Heart left ventricle (tissue), 16 donors: ENCODE data around the gene DCDC1. TPM values are rescaled to one million over a fixed set of nuclear protein-coding genes. Genes with fewer than 3 reads are reported as not detected.

ENCODE experiments used
- ATAC-seq, 4 donors: fragments of 200-7000 bp; cut with Tn5 transposase; one replicate each; pipeline ENCODE4 v1.9.1; 2020 to 2022; ENCODE audit warnings: moderate library complexity in 4 of 4, mild to moderate bottlenecking in 3 of 4, moderate number of reproducible peaks in 1 of 4
- DNase-seq, 5 donors: peaks; one replicate each; pipeline ENCODE4 v3.0.0-alpha.2; 2020
- H3K27ac ChIP-seq, 12 donors: fragments of 200-600 bp; sonication (generic) in 4 of 12; one replicate each; pipeline versions ENCODE4 v1.5.0 to v1.8.0; 2016 to 2022; ENCODE audit warnings: mild to moderate bottlenecking in 2 of 12
- H3K27me3 ChIP-seq, 9 donors: fragments of 200-600 bp; sonication (generic) in 2 of 9; one replicate each; pipeline versions ENCODE4 v1.5.1 to v1.8.0; 2016 to 2022; ENCODE audit warnings: mild to moderate bottlenecking in 3 of 9
- H3K36me3 ChIP-seq, 9 donors: fragments of 200-600 bp; sonication (generic) in 2 of 9; one replicate each; pipeline versions ENCODE4 v1.5.0 to v1.8.0; 2018 to 2022; ENCODE audit warnings: mild to moderate bottlenecking in 2 of 9
- H3K4me1 ChIP-seq, 12 donors: fragments of 200-600 bp; sonication (generic) in 4 of 12; one replicate each; pipeline versions ENCODE4 v1.5.0 to v1.8.0; 2016 to 2022; ENCODE audit warnings: mild to moderate bottlenecking in 3 of 12
- H3K4me3 ChIP-seq, 12 donors: fragments of 200-600 bp; sonication (generic) in 4 of 12; one replicate each; pipeline versions ENCODE4 v1.5.0 to v1.8.0; 2017 to 2022; ENCODE audit warnings: mild to moderate bottlenecking in 9 of 12, moderate library complexity in 4 of 12
- H3K9me3 ChIP-seq, 12 donors: fragments of 200-600 bp; sonication (generic) in 4 of 12; one replicate each; pipeline versions ENCODE4 v1.5.0 to v1.8.0; 2016 to 2022; ENCODE audit warnings: mild to moderate bottlenecking in 1 of 12
- POLR2A ChIP-seq, 2 donors: fragments of 450-650 bp; IDR thresholded peaks; one replicate each; pipeline ENCODE4 v1.6.1; 2017; ENCODE audit warnings: antibody characterized with exemption in 2 of 2, mild to moderate bottlenecking in 2 of 2, moderate library complexity in 2 of 2
- WGBS, 4 donors: extraction: QIAGEN DNeasy Blood & Tissue Kit in 2 of 4; methylation state at CpG; one replicate each; pipeline versions ENCODE4 v1.1.5 to v1.1.7; 2013 to 2018; 5-methylcytosine and 5-hydroxymethylcytosine counted together
- intact Hi-C, 10 donors: fragments of 100-400 bp; cut with DNase I; formaldehyde crosslinking; loops; one replicate each; pipeline versions ENCODE4 v1.11.1 to v1.14.2; 2022
- polyA plus RNA-seq, 2 donors: library from polyadenylated mRNA; stranded (reverse); fragments of 200-250 nt; gene quantifications; one replicate each; pipeline ENCODE4 v1.2.3, GENCODE V29; 2013
- total RNA-seq, 9 donors: library from RNA; depleted of rRNA in 2 of 9; stranded (reverse); fragments of >200 nt in 2 of 9; fragmentation: NEBNext Ultra II Directional in 3 of 9; extraction: Animal tissue kit (Norgen Biotek cat#: 25700) in 3 of 9; gene quantifications; one replicate each; pipeline versions ENCODE4 v1.1.0 to v1.2.4, GENCODE V29; 2016 to 2023
- TF ChIP-seq, protein P1 (sequence below), 12 donors: fragments of 200-600 bp; sonication (generic) in 4 of 12; IDR thresholded peaks; one replicate each; pipeline versions ENCODE4 v1.5.0 to v1.8.0; 2018 to 2022; ENCODE audit warnings: antibody characterized with exemption in 12 of 12, mild to moderate bottlenecking in 5 of 12
- donor health status: ischemic (EF 13 %, LVEDD 7.1; RV severe dilation, severe dysfunction).
- donor health status: healthy with polysubstance abuse.
- donor health status: DM: no; HTN: yes; CAD: no.
- donor health status: DM: no; HTN: no; CAD: no.
- donor health status: ischemic (EF 25% LVEDD 6.9; RV normal size, moderate dysfunction).
- donor health status: ischemic (EF 25% LVEDD 5.7; RV mildly dilated, moderate dysfunction).
- donor health status: healthy.
- donor health status: DM: yes; HTN: yes; CAD: no.
- donor health status: ischemic (EF 35%, LVEDD 5.7; RV mildly dilated, moderate dysfunction).
- donor health status: nonischemic (EF 11% LVEDD 7.7; RV severe dilation, severe dysfunction).
- donor health status: DM: yes; HTN: yes; CAD: no.
- donor health status: PGD.
- donor health status: ischemic (EF 29% LVEDD 5.4; RV normal size, mild dysfunction).
- donor health status: nonischemic (EF 23%, LVEDD 6.1; RV moderate dilation, normal function).

DCDC1 gene
- total and polyA plus RNA-seq, 11 donors: 0.07 to 1.0 (median 0.12) TPM; not detected in 7

DNA sequence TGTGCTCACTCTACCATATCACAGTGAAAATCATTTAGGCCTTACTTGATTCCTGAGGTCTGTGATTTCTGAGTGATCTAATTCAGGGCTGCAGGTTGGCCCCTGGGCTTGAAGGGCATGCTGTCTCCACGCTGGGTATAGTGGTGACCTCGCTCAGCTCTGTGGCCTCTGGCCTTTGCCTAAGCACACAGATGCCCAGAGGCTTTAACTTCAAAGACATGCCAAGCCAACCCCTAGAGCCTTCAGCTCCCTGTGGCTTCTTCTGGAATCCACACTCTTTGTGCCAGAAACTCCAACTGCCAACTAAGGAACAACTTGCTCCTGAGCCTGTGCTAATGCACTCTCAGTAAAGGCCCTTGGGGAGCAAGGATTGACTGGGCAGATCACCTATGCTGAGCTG is 550.8 kb downstream of the DCDC1 start:
- WGBS, 4 donors: 90 to 100% (median 96%) methylated on average over 1 to 2 of the region's 2 CpGs
- H3K4me3 ChIP-seq: no peak overlapping the region
- intact Hi-C loops: no loop called here
- DNase-seq (no peak), ATAC-seq (no peak)
- H3K9me3 ChIP-seq: no peaks in the 10 kb centered on the region
- H3K27ac ChIP-seq: no peak overlapping the region
- H3K27me3 ChIP-seq: peaks cover 0 to 3% (median 0%) of the 10 kb centered on the region in 9 donors
- H3K36me3 ChIP-seq: no peaks in the 10 kb centered on the region
- TF ChIP-seq, protein P1, sequence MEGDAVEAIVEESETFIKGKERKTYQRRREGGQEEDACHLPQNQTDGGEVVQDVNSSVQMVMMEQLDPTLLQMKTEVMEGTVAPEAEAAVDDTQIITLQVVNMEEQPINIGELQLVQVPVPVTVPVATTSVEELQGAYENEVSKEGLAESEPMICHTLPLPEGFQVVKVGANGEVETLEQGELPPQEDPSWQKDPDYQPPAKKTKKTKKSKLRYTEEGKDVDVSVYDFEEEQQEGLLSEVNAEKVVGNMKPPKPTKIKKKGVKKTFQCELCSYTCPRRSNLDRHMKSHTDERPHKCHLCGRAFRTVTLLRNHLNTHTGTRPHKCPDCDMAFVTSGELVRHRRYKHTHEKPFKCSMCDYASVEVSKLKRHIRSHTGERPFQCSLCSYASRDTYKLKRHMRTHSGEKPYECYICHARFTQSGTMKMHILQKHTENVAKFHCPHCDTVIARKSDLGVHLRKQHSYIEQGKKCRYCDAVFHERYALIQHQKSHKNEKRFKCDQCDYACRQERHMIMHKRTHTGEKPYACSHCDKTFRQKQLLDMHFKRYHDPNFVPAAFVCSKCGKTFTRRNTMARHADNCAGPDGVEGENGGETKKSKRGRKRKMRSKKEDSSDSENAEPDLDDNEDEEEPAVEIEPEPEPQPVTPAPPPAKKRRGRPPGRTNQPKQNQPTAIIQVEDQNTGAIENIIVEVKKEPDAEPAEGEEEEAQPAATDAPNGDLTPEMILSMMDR (IDR thresholded peaks at IDR 0.05): no peak
- no peak for TF ChIP-seq POLR2A (IDR thresholded peaks at IDR 0.05)
- H3K4me1 ChIP-seq: peaks cover 0 to 21% (median 12%) of the 10 kb centered on the region in 12 donors

DNA sequence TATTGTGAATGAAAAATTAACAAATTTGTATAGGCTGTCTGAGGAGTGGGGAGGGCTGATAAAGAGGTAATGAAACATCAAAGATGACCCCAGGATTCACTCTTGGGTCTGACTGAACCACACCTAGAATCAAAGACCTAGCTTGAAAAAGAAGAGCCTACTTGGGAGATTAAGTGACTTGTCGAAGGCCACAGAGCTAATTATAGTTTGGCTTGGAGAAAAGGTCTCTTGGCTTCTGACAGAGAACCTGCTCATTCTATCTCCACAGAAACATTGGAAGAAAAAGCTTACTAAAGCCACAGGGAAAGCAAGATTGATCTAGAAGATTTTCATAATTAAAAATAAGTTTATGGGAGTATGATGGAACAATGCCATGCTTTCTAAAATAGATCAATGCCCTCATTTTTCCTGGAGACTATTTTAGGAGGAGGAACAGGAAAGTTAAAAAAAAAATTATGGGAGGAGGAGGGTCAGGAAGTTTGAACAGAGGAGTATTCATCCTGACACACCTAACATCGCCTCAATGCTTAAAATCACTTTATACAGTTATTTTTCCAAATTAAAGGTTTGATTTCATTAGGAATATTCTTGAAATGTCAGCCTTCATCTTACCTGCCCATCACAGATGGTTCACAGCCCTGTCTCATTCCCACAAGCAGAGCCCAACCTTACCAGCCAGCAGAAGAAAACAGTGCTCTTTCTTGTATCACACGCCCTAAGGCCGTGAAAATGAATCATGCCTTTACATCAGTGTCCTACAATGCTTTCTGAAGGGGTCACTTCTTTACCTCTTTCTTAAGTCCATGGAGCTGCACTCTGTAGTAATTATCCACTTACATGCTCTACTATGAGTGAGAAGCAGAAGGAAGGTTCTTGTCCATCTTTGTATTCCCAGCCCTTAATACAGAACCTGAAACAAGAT is 552.3 kb downstream of the DCDC1 start:
- no peak overlapping the region for H3K4me3 ChIP-seq
- H3K27me3 ChIP-seq: peaks cover 0 to 3% (median 0%) of the 10 kb centered on the region in 9 donors
- H3K36me3 ChIP-seq: no peaks in the 10 kb centered on the region
- ATAC-seq (peak in 1 of 4 donors; percentile 37), DNase-seq (no peak)
- H3K4me1 ChIP-seq: peaks cover 0 to 21% (median 12%) of the 10 kb centered on the region in 12 donors
- TF ChIP-seq, protein P1 (IDR thresholded peaks at IDR 0.05): no peak
- no peaks in the 10 kb centered on the region for H3K9me3 ChIP-seq
- WGBS, 4 donors: 38 to 56% (median 47%) methylated on average over 4 of the region's 4 CpGs
- H3K27ac ChIP-seq: peak overlapping the region in 6 of 12 donors; percentile 3 to 56 (median 28)
- intact Hi-C loops: no loop called here

GRCh38 chr11:30815619-30816018 is 553.9 kb downstream of the DCDC1 start:
- intact Hi-C loops: no loop called here
- no peaks in the 10 kb centered on the region for H3K9me3 ChIP-seq
- ATAC-seq (no peak), DNase-seq (no peak)
- no peaks in the 10 kb centered on the region for H3K36me3 ChIP-seq
- H3K27ac ChIP-seq: no peak overlapping the region
- H3K27me3 ChIP-seq: peaks cover 0 to 3% (median 0%) of the 10 kb centered on the region in 9 donors
- H3K4me1 ChIP-seq: peaks cover 0 to 21% (median 12%) of the 10 kb centered on the region in 12 donors
- 89 to 95% (median 91%) methylated on average over 4 of the region's 4 CpGs for WGBS, 4 donors
- no peak overlapping the region for H3K4me3 ChIP-seq
- TF ChIP-seq, protein P1 (IDR thresholded peaks at IDR 0.05): no peak
- TF ChIP-seq POLR2A (IDR thresholded peaks at IDR 0.05): no peak

GRCh38 chr11:30814737-30815136 is 554.8 kb downstream of the DCDC1 start:
- Histone ChIP-seq H3K36me3 (no peaks in the 10 kb centered on the region), H3K27me3 (peaks cover 0 to 3% (median 0%) of the 10 kb centered on the region in 9 donors), H3K9me3 (no peaks in the 10 kb centered on the region), H3K4me3 (no peak overlapping the region), H3K4me1 (peaks cover 0 to 19% (median 12%) of the 10 kb centered on the region in 12 donors), H3K27ac (no peak overlapping the region)
- TF ChIP-seq, protein P1 (IDR thresholded peaks at IDR 0.05): no peak
- TF ChIP-seq POLR2A (IDR thresholded peaks at IDR 0.05): no peak
- 86 to 96% (median 87%) methylated on average over 1 of the region's 1 CpG for WGBS, 4 donors
- DNase-seq (no peak), ATAC-seq (no peak)
- intact Hi-C loops: no loop called here
